ENCODE results near the gene SLC17A3.

GRCh38 chr6:25882051-25882496, 8.0 kb upstream of the SLC17A3 start:
- TF ChIP-seq CTCF (IDR thresholded peaks at IDR 0.05; ENCODE audit: poor library complexity, severe bottlenecking) = no peak
- TF ChIP-seq EZH2 (IDR thresholded peaks at IDR 0.05; ENCODE audit: borderline replicate concordance, insufficient read depth, low read length, poor library complexity, severe bottlenecking) = no peak
